HG03354 (cell line): ENCODE measurements around the gene UNK.
"Not testable (repeated sequence)": the region's sequence is repeated elsewhere in the genome, so short reads cannot be mapped to it uniquely, and the experiment has no call there.

Experiments used
- ATAC-seq: cut with Tn5 transposase; IDR thresholded peaks from one replicate; pipeline ENCODE4 v1.9.1; 2021; ENCODE audit warnings: mild to moderate bottlenecking; ENCODE audit not compliant: unreplicated experiment, poor library complexity, severe bottlenecking

Gene UNK

DNA sequence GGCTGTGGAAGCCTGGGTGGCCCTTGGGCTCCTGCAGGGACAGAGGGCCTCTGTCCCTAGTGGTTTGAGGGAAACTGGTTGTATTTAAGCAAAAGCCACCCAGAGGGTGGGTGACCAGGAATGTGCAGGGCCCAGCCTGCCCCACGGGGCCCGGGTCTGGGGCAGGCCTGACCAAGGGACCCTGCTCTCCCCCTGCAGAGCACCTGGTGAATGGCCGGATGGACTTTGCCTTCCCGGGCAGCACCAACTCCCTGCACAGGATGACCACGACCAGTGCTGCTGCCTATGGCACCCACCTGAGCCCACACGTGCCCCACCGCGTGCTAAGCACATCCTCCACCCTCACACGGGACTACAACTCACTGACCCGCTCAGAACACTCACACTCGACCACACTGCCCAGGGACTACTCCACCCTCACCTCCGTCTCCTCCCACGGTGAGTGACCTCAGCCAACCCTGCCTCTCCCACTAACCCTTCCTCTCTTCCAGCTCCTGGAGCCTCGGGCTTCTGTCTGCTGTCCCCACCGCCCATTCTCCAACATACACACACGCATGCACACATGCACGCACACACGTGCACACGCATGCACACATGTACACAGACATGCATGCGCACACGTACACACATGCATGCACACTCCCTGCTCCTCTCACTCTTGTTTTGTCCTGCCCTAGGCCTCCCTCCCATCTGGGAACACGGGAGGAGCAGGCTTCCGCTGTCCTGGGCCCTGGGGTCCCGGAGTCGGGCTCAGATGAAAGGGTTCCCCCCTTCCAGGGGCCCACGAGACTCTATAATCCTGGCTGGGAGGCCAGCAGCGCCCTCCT lies 30.0 kb upstream of the UNK start:
- ATAC-seq = no peak

DNA sequence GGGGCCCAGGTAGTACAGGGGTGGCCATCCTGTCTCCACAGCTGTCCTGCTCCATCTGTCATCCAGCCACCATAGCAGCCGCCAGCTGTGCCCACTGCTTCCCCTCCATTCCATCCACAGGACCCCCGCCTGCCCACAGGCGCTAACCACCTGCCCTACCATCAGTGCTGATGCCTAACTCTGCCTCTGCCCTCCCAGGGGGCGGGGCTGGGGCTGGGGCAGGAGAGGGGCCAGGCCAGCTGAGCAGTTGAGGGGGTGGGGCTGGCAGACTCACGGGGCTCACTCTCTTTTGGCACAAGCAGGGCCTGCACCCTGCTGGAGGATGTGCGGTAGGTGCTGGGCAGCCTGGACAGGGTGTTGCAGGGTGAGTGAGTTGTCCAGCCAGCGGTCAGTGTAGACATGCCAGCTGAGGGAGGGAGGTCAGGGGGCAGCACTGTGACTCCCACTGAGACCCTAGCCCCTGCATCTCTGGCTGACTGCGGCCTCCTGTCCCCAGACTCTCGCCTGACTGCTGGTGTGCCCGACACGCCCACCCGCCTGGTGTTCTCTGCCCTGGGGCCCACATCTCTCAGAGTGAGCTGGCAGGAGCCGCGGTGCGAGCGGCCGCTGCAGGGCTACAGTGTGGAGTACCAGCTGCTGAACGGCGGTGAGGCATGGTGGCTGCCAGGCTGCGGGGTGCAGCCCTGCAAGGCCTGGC lies 29.3 kb upstream of the UNK start:
- ATAC-seq = no peak

DNA sequence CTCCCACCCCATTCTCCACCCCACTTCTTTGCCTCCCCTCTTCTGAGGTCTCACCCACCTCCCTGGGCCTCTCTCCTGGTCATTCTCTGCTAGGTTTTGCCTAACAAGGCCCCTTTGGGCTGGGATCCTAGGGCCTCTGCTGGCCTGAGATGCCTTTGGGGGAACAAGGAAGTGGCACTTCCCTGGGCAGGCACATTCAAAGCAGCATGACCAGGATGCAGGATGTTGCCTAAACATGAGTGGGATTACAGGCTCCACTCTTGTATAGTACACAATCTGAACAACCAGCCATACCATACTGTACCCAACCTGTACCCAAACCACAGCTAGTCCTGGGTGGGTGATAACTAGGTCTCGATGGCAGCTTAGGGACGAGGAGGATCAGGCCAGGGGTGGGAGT lies 28.6 kb upstream of the UNK start:
- ATAC-seq = no peak

DNA sequence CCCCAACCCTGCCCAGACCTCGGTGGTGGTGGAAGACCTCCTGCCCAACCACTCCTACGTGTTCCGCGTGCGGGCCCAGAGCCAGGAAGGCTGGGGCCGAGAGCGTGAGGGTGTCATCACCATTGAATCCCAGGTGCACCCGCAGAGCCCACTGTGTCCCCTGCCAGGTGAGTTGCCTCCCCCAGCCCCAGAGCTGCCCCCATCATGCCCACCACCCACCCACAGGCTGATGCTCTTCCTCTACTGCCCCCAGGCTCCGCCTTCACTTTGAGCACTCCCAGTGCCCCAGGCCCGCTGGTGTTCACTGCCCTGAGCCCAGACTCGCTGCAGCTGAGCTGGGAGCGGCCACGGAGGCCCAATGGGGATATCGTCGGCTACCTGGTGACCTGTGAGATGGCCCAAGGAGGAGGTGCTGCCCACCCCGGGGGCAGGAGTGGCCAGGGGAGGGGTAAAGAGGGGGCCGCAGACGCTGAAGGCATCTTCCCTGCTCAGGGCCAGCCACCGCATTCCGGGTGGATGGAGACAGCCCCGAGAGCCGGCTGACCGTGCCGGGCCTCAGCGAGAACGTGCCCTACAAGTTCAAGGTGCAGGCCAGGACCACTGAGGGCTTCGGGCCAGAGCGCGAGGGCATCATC lies 28.0 kb upstream of the UNK start:
- no peak for ATAC-seq

DNA sequence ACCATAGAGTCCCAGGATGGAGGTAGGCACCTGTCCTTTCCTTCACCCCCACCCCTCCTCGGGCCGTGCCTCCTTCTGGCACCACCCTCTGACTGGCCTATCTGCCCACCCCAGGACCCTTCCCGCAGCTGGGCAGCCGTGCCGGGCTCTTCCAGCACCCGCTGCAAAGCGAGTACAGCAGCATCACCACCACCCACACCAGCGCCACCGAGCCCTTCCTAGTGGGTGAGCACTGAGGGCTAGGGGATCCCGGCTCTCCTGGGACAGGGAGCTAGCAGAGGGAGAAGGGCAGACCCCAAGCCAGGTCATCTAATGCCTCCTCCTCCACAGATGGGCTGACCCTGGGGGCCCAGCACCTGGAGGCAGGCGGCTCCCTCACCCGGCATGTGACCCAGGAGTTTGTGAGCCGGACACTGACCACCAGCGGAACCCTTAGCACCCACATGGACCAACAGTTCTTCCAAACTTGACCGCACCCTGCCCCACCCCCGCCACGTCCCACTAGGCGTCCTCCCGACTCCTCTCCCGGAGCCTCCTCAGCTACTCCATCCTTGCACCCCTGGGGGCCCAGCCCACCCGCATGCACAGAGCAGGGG lies 27.4 kb upstream of the UNK start:
- ATAC-seq = no peak

DNA sequence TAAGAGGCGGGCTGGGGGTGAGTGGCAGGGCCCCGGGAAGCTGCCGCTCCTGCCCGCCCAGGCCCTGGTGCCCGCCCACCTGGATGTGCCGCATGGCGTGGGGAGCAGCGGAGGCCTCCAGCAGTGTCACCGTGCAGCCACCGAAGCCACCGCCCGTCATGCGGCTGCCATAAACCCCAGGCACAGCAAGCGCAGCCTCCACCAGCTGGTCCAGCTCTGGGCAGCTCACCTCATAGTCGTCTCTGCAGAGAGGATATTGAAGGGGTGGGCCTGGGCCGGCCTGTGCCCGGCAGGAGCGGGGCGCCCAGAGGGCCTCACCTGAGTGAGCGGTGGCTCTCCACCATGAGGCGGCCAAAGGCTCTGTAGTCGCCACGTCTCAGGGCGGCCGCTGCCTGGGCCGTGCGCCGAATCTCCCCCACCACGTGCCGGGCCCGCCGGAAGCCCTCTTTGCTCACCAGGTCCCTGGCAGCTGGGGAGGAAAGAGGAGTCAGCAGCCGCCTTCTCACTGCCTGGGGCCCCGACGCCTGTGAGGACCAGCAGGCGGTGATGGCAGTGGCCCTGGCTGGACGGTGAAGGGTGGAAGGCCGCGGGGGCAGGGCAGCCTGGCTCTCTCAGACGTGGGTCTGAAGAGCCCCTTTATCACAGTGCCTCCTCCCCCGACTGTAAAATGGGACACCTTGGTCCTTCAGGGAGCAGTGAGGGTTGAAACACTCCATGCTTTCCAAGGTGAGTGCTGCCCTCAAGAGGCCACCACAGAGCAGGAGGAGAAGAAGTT lies 26.3 kb upstream of the UNK start:
- ATAC-seq = no peak

DNA sequence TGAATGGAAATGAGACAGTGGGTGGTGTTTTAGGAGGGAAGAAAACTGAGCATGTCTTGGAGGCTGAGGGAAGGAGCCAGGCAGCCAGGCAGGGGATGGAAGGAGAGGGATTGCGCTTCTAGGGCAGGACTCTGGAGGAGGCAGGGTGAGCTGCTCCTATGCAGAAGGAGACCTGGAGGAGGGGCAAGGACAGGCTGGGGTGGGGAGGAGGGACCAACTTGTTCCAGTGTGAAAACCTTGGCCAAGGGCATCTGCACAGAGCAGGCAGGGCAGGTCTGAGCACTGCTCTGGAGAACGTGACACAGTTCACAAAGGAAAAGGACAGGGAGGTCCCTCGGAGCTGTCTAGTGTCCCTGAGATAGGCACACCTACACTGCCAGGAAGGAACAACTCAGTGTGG lies 25.1 kb upstream of the UNK start:
- no peak for ATAC-seq

DNA sequence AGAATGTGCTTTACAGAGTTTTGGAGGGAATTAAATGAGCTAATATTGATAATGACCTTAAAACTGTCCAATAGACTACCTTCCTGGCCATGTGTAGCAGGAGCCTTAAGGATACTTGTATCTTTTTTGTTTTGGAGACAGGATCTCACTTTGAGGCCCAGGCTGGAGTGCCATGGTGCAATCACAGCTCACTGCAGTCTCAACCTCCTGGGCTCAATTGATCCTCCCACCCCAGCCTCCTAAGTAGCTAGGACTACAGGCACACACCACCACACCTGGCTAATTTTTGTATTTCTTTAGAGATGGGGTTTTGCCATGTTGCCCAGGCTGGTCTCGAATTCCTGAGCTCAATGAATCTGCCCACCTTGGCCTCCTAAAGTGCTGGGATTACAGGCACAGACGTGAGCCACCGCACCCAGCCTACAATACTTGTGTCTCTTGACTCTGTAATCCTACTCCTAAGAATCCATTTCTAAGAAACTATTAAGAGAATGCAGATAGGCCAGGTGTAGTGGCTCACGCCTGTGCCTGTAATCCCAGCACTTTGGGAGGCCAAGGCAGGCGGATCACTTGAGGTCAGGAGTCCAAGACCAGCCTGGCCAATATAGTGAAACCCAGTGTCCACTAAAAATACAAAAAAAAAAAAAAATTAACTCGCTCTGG lies 24.5 kb upstream of the UNK start:
- not testable (repeated sequence) for ATAC-seq

DNA sequence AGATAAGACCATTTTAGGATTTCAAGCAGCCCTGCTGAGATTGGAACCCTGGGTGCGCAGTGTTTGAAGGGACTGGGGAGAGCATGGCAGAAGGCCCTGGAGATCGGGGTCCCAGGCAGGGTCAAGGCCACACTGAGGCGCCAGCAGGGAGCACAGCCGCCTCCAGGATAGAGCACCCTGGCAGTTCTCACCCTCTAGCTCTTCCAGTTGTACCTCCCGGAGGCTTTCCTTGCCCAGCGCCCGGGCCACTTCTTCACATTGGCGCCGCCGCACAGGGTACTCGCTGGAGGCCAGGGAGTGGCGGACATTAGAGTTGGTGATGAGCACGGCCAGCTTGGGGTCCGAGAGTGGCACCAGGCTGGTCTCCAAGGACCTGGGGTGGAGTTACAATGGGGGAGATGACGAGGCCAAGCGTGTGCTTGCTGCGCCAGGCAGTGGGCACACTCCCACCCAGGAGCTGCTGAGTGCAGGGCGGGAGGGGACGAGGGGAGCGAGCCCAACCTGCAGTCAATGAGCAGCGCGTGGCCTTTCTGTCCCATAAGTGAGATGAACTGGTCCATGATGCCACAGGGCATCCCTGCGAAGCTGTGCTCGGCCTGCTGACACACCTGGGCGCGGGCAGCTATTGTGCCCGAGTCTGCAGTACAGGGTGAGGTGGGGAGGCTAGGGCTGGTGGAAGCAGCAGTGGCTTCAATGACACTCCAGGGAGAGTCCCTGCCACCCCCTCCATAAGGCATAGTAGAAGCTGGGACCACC lies 21.9 kb upstream of the UNK start:
- ATAC-seq = no peak

DNA sequence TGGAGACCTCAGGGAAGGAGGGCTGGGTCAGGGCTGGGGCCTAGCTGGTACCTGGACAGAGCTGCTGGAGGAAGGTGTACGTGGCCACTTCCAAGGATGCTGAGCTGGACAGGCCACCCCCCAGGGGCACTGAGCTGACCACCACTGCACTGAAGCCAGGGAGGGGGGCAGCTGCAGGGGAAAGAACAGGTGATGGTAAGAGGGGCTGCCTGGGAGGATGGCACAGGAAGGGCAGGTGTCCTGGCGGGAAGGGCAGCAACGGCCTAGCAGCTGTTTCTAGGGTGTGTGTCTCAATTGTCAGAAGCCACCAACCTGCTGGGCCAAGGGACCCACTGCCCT lies 21.4 kb upstream of the UNK start:
- no peak for ATAC-seq

DNA sequence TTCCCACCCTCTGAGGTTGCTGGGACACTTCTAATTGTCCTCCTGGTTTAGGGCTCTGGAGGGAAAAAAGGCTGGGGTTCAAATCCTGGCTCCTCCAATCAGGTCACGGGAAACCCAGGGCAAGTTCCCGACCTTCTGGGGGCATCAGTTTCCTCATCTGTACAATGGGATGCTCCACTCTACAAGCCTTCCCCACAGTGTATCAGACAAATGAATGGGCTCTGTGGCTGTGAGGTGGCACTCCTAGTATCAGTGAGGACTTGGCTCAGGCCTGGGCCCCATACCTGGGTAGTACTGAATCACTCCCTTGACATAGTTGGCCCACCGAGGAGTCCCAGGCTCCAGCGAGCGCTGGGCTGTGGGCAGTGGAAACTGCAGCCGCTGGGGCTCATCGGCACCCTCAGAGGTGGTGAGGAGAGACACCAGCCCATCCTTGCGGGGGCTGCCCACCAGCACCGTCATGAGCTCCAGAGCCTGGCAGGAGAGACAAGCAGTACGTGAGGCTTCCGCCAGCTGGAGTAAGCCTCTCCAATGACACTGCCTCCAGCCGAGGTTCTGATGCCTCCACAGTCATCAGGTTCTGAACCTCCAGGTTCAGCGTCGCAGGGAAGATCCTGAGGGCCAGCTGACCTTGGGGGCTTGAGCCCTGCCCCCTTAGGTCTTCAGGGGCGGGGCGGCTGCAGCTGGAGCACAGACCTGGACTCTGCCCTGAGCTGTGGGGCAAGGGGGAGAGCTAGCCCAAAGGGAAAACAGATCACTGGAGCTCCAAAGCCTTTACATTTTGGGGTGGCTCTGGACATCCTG lies 20.8 kb upstream of the UNK start:
- no peak for ATAC-seq

DNA sequence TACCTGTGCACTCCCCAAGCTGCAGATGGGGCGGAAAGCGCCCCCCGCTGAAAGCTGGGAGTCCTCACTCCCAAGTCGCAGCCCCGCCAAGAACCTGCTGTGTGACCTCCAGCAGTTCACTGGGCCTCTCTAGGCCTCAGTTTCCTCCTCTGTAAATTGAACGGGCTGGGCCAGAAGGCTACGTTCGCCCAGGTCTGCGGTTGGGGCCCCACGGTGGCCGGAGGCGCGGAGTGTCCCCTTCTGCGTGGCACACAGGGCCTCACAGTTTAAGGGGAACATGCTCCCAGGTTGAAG lies 20.2 kb upstream of the UNK start:
- no peak for ATAC-seq

DNA sequence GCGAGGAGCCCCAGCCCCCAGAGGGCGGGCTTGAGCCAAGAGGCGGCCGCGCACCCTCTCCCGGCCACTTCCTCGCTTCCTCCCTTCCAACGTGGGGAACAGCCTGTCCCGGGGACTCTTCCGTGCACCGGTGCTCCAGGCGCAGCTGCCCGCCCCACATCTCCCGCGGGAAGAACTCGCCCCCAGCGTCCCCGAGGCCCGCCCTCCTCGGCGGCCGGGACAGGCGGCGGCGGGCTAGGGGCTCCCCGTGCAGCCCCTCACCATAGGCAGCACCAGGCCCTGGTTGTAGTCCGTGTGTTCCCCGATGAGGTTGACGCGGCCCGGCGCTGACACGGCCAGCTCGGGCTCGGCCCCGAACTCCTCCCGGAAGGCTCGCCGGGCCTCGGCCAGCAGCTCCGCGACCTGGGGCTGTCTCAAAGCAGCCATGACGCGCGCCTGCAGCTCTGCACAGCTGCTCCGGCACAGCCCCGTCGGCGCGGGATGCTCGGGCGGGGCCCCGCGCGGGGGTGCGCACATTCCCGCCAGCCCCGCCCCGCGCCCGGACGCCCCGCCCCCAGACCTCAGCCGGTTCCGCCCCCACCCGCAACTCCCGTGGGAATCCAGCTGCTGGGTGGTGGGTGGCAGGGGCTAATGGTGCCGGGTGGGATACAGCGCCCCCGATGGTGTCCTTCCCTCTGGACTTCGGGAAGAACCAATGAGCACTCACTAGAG lies 19.7 kb upstream of the UNK start, which contains the start of gene GALK1:
Gene GALK1, minus strand, starts transcription at position 482 of the 711 bp plus-strand sequence. Its CDS starts 56 bp downstream, at position 426.
- ATAC-seq = peak; percentile 74

DNA sequence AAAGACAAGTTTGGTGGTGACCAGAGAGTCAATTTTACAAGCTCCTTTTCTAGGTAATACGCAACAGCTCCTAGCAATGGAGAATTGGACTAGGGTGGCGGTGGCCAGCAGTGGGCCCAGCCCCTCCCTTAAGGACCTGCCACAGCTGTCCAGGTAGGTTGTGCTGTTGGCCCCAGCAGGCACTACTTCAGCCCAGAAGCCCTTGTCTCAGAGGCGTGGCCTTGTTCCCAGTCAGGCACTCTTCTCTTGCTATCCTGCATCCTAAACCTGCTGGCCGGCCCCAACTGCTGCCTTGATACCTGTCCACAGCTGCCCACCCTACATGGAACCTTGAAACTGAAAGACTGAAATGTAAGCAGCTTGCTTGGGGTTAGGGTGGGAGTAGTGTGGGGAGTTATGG lies 18.6 kb upstream of the UNK start:
- no peak for ATAC-seq

DNA sequence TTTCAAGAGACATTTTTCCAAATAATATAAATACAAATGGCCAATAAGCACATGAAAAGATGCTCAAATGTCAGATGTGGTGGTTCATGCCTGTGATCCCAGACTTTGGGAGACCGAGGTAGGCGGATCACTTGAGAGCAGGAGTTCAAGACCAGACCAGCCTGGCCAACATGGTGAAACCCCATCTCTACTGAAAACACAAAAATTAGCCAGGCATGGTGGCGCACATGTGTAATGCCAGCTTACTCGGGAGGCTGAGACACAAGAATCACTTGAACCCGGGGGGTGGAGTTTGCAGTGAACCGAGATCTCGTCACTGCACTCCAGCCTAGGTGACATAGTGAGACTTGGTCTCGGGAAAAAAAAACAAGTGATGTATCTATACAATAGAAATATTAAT lies 16.7 kb upstream of the UNK start:
- no peak for ATAC-seq

DNA sequence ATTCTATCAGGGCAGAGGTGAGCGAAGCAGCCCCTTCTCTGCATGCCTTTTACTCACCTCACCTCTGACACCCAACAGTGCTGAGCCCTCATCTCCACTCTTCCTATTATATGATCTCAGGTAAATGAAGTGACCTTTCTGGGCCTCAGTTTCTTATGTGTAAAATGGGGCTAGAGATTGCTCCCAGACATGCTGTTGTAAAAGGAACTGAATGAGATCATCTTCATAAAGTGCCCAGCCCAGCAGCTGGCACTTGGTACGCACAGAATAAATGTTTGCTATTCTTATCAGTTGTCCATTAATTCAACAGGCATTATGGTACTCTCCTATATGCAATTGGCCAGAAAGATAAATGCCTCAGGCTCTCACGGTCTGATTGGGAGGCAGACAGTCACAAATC lies 15.1 kb upstream of the UNK start:
- ATAC-seq = no peak
